HepG2 (cell line): ENCODE measurements around the gene GPR155. TPM values are rescaled to one million over a fixed set of nuclear protein-coding genes. Genes with fewer than 3 reads are reported as not detected.

ENCODE experiments used
- FOSL1 ChIP-seq: sonication (generic); formaldehyde crosslinking; IDR thresholded peaks from 2 replicates; pipeline ENCODE4 v1.9.0; 2021; ENCODE audit warnings: missing genetic modification reagents, borderline replicate concordance
- FOSL2 ChIP-seq: sonication (generic); formaldehyde crosslinking; IDR thresholded peaks from 2 replicates; pipeline ENCODE4 v1.4.0; 2020; ENCODE audit warnings: missing genetic modification reagents
- GMEB2 ChIP-seq: IDR thresholded peaks from 2 replicates; pipeline ENCODE4 v1.6.1; 2016; ENCODE audit warnings: missing biosample characterization, missing genetic modification reagents, low read depth
- HDAC2 ChIP-seq: sonication (generic); formaldehyde crosslinking; IDR thresholded peaks from 2 replicates; pipeline ENCODE4 v1.4.0; 2020; ENCODE audit warnings: missing genetic modification reagents
- HOMEZ ChIP-seq: IDR thresholded peaks from 2 replicates; pipeline ENCODE4 v1.6.1; 2016; ENCODE audit warnings: low read depth
- HOXA7 ChIP-seq: sonication (generic); formaldehyde crosslinking; IDR thresholded peaks from 2 replicates; pipeline ENCODE4 v1.8.1; 2022; ENCODE audit warnings: mild to moderate bottlenecking, missing genetic modification reagents, moderate library complexity
- KAT7 ChIP-seq: IDR thresholded peaks from 2 replicates; pipeline ENCODE4 v1.6.1; 2018; ENCODE audit warnings: borderline replicate concordance, missing compliant biosample characterization
- KMT2A ChIP-seq: sonication (generic); formaldehyde crosslinking; IDR thresholded peaks from 2 replicates; pipeline ENCODE4 v1.4.0; 2020; ENCODE audit warnings: missing genetic modification reagents
- MTF1 ChIP-seq: sonication (generic); formaldehyde crosslinking; IDR thresholded peaks from 2 replicates; pipeline ENCODE4 v1.5.0; 2020; ENCODE audit warnings: missing genetic modification reagents
- MXI1 ChIP-seq: IDR thresholded peaks from 3 replicates; pipeline ENCODE4 v1.6.1; 2012; ENCODE audit warnings: low read depth, low read length, inconsistent platforms, borderline replicate concordance
- PRPF4 ChIP-seq: fragments of 200-400 bp; formaldehyde crosslinking; IDR thresholded peaks from 2 replicates; pipeline ENCODE4 v1.6.1; 2016; ENCODE audit warnings: low read length, low read depth; ENCODE audit not compliant: poor library complexity, severe bottlenecking
- RBFOX2 ChIP-seq: fragments of 200-400 bp; formaldehyde crosslinking; IDR thresholded peaks from 2 replicates; pipeline ENCODE4 v1.6.1; 2017; ENCODE audit warnings: low read depth, mild to moderate bottlenecking, low read length
- REXO4 ChIP-seq: sonication (generic); formaldehyde crosslinking; IDR thresholded peaks from 2 replicates; pipeline ENCODE4 v1.8.0; 2022; ENCODE audit warnings: missing genetic modification reagents, mild to moderate bottlenecking, borderline replicate concordance
- RXRA ChIP-seq: sonication (generic); formaldehyde crosslinking; IDR thresholded peaks from 2 replicates; pipeline ENCODE4 v1.5.1; 2020; ENCODE audit warnings: missing genetic modification reagents
- TBL1XR1 ChIP-seq: fragments of 150-350 bp; IDR thresholded peaks from 2 replicates; pipeline ENCODE4 v1.6.1; 2014; ENCODE audit warnings: borderline replicate concordance, low read length; ENCODE audit not compliant: partially characterized antibody
- WIZ ChIP-seq: sonication (generic); formaldehyde crosslinking; IDR thresholded peaks from 2 replicates; pipeline ENCODE4 v1.5.1; 2020; ENCODE audit warnings: mild to moderate bottlenecking, missing genetic modification reagents
- ZHX2 ChIP-seq, 2 experiments: sonication (generic) in 1 of 2; formaldehyde crosslinking in 1 of 2; IDR thresholded peaks; 2 replicates each; pipeline versions ENCODE4 v1.6.1 to v1.9.0; 2014 to 2022; ENCODE audit warnings: antibody characterized with exemption in 1 of 2, borderline replicate concordance in 1 of 2, inconsistent platforms in 1 of 2, low read depth in 1 of 2, missing genetic modification reagents in 1 of 2
- ZNF557 ChIP-seq: sonication (generic); formaldehyde crosslinking; IDR thresholded peaks from 2 replicates; pipeline ENCODE4 v1.4.0; 2020; ENCODE audit warnings: missing genetic modification reagents
- ZNF564 ChIP-seq: sonication (generic); formaldehyde crosslinking; IDR thresholded peaks from 2 replicates; pipeline ENCODE4 v1.8.1; 2023; ENCODE audit warnings: mild to moderate bottlenecking, missing genetic modification reagents
- ZNF7 ChIP-seq: IDR thresholded peaks from 2 replicates; pipeline ENCODE4 v1.6.1; 2016; ENCODE audit warnings: missing biosample characterization, missing genetic modification reagents
- ZNF709 ChIP-seq: sonication (generic); formaldehyde crosslinking; IDR thresholded peaks from 2 replicates; pipeline ENCODE4 v1.5.0; 2020; ENCODE audit warnings: mild to moderate bottlenecking, missing genetic modification reagents
- ZNF761 ChIP-seq: sonication (generic); formaldehyde crosslinking; conservative IDR thresholded peaks from 2 replicates; pipeline ENCODE4 v1.4.0; 2020; ENCODE audit warnings: mild to moderate bottlenecking, missing genetic modification reagents
- polyA plus RNA-seq, 8 experiments: library from polyadenylated mRNA; depleted of rRNA in 3 of 8; stranded (reverse) in 7 of 8; unstranded in 1 of 8; fragments of >200 nt; fragmentation: Illumina TruSeq in 4 of 8; extraction: Trizol in 4 of 8; gene quantifications; 2 replicates each; pipeline versions ENCODE4 v1.2.1 to v1.2.3, GENCODE V29; 2011 to 2016; ENCODE audit warnings: low read depth in 4 of 8, missing spikeins in 1 of 8, mixed read lengths in 1 of 8; ENCODE audit not compliant: insufficient read depth in 1 of 8
- total RNA-seq, 5 experiments: library from RNA; depleted of rRNA; stranded (reverse); fragments of >200 nt; fragmentation: Illumina TruSeq; extraction: Trizol; gene quantifications; 2 replicates each; pipeline ENCODE4 v1.2.3, GENCODE V29; 2016; ENCODE audit warnings: low read depth in 1 of 5

GPR155 gene
- total and polyA plus RNA-seq, 2 of the 13 experiments (the other 11 are each of a cell fraction or from before 2014, with no cell fraction given): 0.15 to 0.49 TPM

- TF ChIP-seq HOMEZ (no peak), MTF1 (CRISPR knock-in tag) (no peak), ZNF761 (CRISPR knock-in tag) (no peak), RXRA (CRISPR knock-in tag) (peak; percentile 53; the same call in 1 of the 2 replicates), HDAC2 (CRISPR knock-in tag) (no peak), MXI1 (no peak), HOXA7 (no peak), PRPF4 (no peak), FOSL1 (no peak), ZNF557 (CRISPR knock-in tag) (no peak), FOSL2 (peak; percentile 16; the same call in 1 of the 2 replicates), WIZ (CRISPR knock-in tag) (0 out of 2 replicates have a peak, but pooled peaks have one; percentile 11), TBL1XR1 (no peak), ZNF564 (CRISPR knock-in tag) (no peak), ZNF7 (CRISPR knock-in tag) (no peak), ZHX2 (IDR thresholded peaks at IDR 0.05; ENCODE audit: low read depth) (no peak), ZHX2 (CRISPR knock-in tag; IDR thresholded peaks at IDR 0.05; ENCODE audit: borderline replicate concordance) (no peak), REXO4 (CRISPR knock-in tag) (no peak), KAT7 (CRISPR knock-in tag) (peak; percentile 81; the same call in 1 of the 2 replicates), ZNF709 (CRISPR knock-in tag) (peak; percentile 52; the same call in 1 of the 2 replicates), GMEB2 (CRISPR knock-in tag) (no peak), KMT2A (CRISPR knock-in tag) (no peak; the same call in none of the 2 replicates), RBFOX2 (no peak; the same call in 1 of the 2 replicates)
Measured at GRCh38 chr2:174486563-174487107, at the start of gene GPR155 (continued).
